Left lung (tissue), 10 donors: Measurements from ENCODE around the gene KCNK18. TPM values are rescaled to one million over a fixed set of nuclear protein-coding genes. Genes with fewer than 3 reads are reported as not detected.

Experiments used
- ATAC-seq: fragments of 200-7000 bp; cut with Tn5 transposase; one replicate; pipeline ENCODE4 v1.9.1; 2020; ENCODE audit warnings: moderate library complexity
- DNase-seq, 4 donors: peaks; one replicate each; pipeline ENCODE4 v3.0.0-alpha.2; 2013 to 2020
- H3K27ac ChIP-seq, 2 donors: fragments of 200-600 bp; sonication (generic) in 1 of 2; one replicate each; pipeline versions ENCODE4 v1.5.0 to v1.8.0; 2020 to 2021
- H3K27me3 ChIP-seq, 2 donors: fragments of 200-600 bp; sonication (generic) in 1 of 2; one replicate each; pipeline versions ENCODE4 v1.5.0 to v1.8.0; 2020 to 2021
- H3K36me3 ChIP-seq, 2 donors: fragments of 200-600 bp; sonication (generic) in 1 of 2; one replicate each; pipeline versions ENCODE4 v1.5.0 to v1.8.0; 2020 to 2021
- H3K4me1 ChIP-seq, 2 donors: fragments of 200-600 bp; one replicate each; pipeline ENCODE4 v1.8.0; 2021
- H3K4me3 ChIP-seq, 2 donors: fragments of 200-600 bp; sonication (generic) in 1 of 2; one replicate each; pipeline versions ENCODE4 v1.5.0 to v1.8.0; 2020 to 2021; ENCODE audit warnings: mild to moderate bottlenecking in 1 of 2
- H3K9me3 ChIP-seq, 2 donors: fragments of 200-600 bp; sonication (generic) in 1 of 2; one replicate each; pipeline versions ENCODE4 v1.5.0 to v1.8.0; 2020 to 2021
- intact Hi-C, 2 donors: fragments of 100-400 bp; cut with DNase I; formaldehyde crosslinking; loops; one replicate each; pipeline versions ENCODE4 v1.11.2 to v1.14.2; 2022
- polyA plus RNA-seq, 6 donors: library from polyadenylated mRNA; unstranded; fragments of 120-200 nt; gene quantifications; one replicate each; pipeline ENCODE4 v1.2.1, GENCODE V29; 2013; ENCODE audit not compliant: insufficient read length in 6 of 6
- total RNA-seq, 2 donors: library from RNA; stranded (reverse); fragmentation: NEBNext Ultra II Directional; extraction: Animal tissue kit (Norgen Biotek cat#: 25700); gene quantifications; one replicate each; pipeline ENCODE4 v1.2.1, GENCODE V29; 2021
- TF ChIP-seq, protein P1 (sequence below), 2 donors: fragments of 200-600 bp; sonication (generic) in 1 of 2; IDR thresholded peaks; one replicate each; pipeline versions ENCODE4 v1.5.0 to v1.8.0; 2021; ENCODE audit warnings: antibody characterized with exemption in 2 of 2
- donor health status: DM: no; HTN: yes; CAD: no.
- donor health status: DM: no; HTN: no; CAD: no.

The KCNK18 gene
- total and polyA plus RNA-seq, 8 donors = not detected

DNA sequence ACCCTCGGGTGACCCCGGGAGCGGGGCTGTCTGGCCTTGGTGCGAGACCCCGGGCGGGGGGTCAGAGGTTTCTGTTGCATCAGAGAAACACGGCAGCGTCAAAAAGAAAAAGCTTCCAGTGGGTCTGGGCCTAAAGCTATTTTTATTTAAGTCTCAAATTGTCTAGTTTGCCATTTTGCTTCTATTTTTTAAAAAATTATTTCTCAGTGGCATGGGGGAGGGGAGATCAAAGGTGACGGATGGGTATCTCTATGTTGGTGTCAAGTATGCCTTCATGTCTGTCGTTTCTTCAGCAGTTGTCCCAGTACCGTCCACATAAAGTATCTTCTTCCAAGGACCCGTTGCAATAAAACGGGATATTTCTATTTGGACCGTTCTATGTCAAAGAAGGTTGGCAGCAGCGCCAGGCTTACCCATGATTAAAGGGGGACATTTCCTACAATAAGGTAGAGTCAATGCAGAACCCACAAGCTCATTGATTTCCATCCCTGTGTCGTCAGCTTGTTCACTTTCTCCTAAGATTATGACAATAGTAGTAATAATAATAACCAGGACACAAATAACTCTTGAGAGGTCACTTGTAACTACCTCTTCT is 33.2 kb upstream of the KCNK18 start:
- no peak overlapping the region for H3K27ac ChIP-seq
- ATAC-seq (no peak), DNase-seq (no peak)
- intact Hi-C loops = no loop called here
- TF ChIP-seq, protein P1, sequence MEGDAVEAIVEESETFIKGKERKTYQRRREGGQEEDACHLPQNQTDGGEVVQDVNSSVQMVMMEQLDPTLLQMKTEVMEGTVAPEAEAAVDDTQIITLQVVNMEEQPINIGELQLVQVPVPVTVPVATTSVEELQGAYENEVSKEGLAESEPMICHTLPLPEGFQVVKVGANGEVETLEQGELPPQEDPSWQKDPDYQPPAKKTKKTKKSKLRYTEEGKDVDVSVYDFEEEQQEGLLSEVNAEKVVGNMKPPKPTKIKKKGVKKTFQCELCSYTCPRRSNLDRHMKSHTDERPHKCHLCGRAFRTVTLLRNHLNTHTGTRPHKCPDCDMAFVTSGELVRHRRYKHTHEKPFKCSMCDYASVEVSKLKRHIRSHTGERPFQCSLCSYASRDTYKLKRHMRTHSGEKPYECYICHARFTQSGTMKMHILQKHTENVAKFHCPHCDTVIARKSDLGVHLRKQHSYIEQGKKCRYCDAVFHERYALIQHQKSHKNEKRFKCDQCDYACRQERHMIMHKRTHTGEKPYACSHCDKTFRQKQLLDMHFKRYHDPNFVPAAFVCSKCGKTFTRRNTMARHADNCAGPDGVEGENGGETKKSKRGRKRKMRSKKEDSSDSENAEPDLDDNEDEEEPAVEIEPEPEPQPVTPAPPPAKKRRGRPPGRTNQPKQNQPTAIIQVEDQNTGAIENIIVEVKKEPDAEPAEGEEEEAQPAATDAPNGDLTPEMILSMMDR (IDR thresholded peaks at IDR 0.05) = no peak
- no peaks in the 10 kb centered on the region for H3K9me3 ChIP-seq
- H3K4me1 ChIP-seq = peaks cover 6 to 41% of the 10 kb centered on the region in 2 donors
- no peak overlapping the region for H3K4me3 ChIP-seq
- H3K27me3 ChIP-seq = peaks cover 99 to 100% of the 10 kb centered on the region in 2 donors
- no peaks in the 10 kb centered on the region for H3K36me3 ChIP-seq

DNA sequence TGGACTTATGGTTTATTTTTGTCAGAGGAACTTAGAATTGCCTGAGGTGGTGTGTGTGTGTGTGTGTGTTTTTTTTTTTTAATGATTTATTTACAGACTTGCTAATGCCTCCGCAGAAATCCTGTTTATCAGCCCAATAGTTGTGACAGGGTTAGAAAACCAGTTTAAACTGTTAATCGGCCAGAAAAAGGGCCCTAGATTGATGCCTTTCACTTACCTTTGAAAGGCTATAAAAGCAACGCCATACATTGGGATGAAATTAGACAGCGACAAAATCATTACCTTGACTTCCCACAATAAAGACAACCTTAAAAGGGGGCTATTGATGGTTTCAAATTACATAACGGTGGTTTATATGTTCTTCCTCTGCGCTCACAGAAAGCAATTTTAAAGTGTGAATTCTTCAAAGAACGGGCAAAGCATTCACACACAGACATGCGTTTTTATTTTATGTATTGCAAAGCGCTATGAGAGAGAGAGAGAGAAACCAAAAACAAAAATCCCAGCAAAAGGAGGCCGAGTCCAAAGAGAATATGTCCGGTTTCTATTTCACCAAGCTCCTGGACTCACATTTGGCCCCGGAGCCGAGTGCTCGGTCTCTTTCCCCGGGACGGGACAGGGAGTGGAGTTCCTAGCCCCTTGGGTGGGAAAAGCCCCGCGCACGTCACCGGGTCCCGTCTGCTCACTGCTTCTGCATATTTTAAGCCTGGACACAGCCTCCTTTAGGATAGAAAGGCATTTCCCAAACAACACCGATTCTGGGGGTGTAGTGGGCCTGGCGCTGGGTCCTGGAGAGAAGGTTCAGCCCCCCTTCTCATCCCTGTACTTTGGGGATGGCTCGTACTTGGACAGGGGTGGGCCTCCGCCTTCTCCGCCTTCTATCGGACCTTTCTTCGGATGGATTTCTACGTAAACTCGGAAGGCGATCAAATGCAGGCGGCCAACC is 32.4 kb upstream of the KCNK18 start:
- Histone ChIP-seq H3K36me3 (no peaks in the 10 kb centered on the region), H3K4me3 (peak overlapping the region in 1 of 2 donors; percentile 1), H3K9me3 (no peaks in the 10 kb centered on the region), H3K27ac (no peak overlapping the region), H3K27me3 (peaks cover 99 to 100% of the 10 kb centered on the region in 2 donors), H3K4me1 (peaks cover 6 to 41% of the 10 kb centered on the region in 2 donors)
- intact Hi-C loops = no loop called here
- TF ChIP-seq, protein P1 (IDR thresholded peaks at IDR 0.05) = no peak
- ATAC-seq (no peak), DNase-seq (no peak)

DNA sequence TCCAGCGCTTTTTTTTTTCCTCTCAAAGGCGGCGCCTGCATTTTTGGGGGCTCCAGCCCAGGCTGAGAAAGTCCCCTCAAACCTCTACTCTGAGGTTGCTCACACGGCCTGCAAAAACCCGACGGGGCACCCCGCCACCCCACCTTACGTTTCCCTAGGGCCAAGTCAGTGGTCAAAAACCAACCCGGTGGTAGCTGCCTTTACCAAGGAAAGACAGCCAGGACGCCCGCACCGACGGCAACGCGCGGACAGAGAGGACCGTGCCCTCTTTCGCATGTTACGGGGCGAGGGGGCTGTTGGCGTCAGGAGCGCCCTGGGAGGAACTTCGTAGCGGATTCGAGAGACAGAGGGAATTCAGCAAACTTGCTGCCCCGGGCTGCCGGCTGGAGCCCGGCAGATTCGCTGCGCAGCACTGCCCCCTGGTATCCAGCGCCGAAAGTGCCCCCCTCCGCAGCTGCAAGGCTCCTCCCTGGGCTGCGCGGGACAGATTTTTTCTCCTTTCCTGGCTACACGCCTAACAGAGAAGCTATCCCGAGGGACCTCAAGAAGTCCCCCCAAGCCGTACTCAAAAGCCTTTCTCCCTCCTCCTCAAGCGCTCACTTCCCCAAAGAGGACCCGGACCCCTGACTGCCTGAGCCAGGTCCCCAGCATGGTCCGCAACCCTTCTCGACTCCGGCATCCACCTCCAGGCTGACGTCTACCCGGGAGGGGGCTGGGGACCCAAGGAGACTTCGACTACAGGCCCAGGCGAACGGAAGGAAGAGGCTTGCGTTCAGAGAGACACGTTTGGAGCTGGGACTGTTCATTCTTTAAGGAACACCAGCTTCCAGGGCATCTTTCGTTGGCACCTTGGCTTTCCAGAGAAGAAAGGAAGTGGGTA is 31.5 kb upstream of the KCNK18 start:
- H3K4me3 ChIP-seq = peak overlapping the region in 1 of 2 donors; percentile 1
- H3K27ac ChIP-seq = no peak overlapping the region
- ATAC-seq = peak; percentile 71
- peaks cover 6 to 41% of the 10 kb centered on the region in 2 donors for H3K4me1 ChIP-seq
- no peaks in the 10 kb centered on the region for H3K9me3 ChIP-seq
- H3K36me3 ChIP-seq = no peaks in the 10 kb centered on the region
- TF ChIP-seq, protein P1 (IDR thresholded peaks at IDR 0.05) = peak; percentile 17 to 50
- intact Hi-C loops = no loop called here
- H3K27me3 ChIP-seq = peaks cover 99 to 100% of the 10 kb centered on the region in 2 donors
- DNase-seq = peak in 2 of 4 donors; percentile 51 to 85

GRCh38 chr10:117166418-117167345 is 30.6 kb upstream of the KCNK18 start:
- DNase-seq (no peak), ATAC-seq (no peak)
- H3K27ac ChIP-seq = no peak overlapping the region
- no peak overlapping the region for H3K4me3 ChIP-seq
- H3K9me3 ChIP-seq = no peaks in the 10 kb centered on the region
- H3K27me3 ChIP-seq = peaks cover 99 to 100% of the 10 kb centered on the region in 2 donors
- intact Hi-C loops = no loop called here
- TF ChIP-seq, protein P1 (IDR thresholded peaks at IDR 0.05) = no peak
- H3K36me3 ChIP-seq = no peaks in the 10 kb centered on the region
- H3K4me1 ChIP-seq = peaks cover 6 to 41% of the 10 kb centered on the region in 2 donors
